ENCODE results near the gene CPA4.

- TF ChIP-seq CTCF (conservative IDR thresholded peaks at IDR 0.05; ENCODE audit: low read depth, low read length): no peak
- no peak for TF ChIP-seq EZH2phosphoT487 (IDR thresholded peaks at IDR 0.05; ENCODE audit: borderline replicate concordance, low read length)
Measured at GRCh38 chr7:130281260-130281659, 11.7 kb upstream of the CPA4 start.

Measured in PC-3 (cell line).